Progenitor cell of endocrine pancreas (in vitro differentiated cells): ENCODE results near the gene WNK2. TPM values are rescaled to one million over a fixed set of nuclear protein-coding genes. Genes with fewer than 3 reads are reported as not detected.

Experiments
- DNase-seq: peaks from one replicate; pipeline ENCODE4 v3.0.0; 2021; ENCODE audit warnings: low spot score; ENCODE audit not compliant: unreplicated experiment
- H3K27ac Mint-ChIP-seq: 2 replicates; pipeline ENCODE4 v1.8.0; 2021; ENCODE audit warnings: mild to moderate bottlenecking, moderate library complexity, mixed read lengths
- H3K27me3 Mint-ChIP-seq: 2 replicates; pipeline ENCODE4 v1.8.0; 2021; ENCODE audit warnings: mixed read lengths
- H3K36me3 Mint-ChIP-seq: 2 replicates; pipeline ENCODE4 v1.8.0; 2022; ENCODE audit warnings: mixed read lengths; ENCODE audit not compliant: insufficient read depth
- H3K4me1 Mint-ChIP-seq: 2 replicates; pipeline ENCODE4 v1.8.0; 2021; ENCODE audit warnings: low read depth, mixed read lengths
- H3K4me3 Mint-ChIP-seq: 2 replicates; pipeline ENCODE4 v1.8.0; 2021; ENCODE audit warnings: low read depth, mild to moderate bottlenecking, moderate library complexity, mixed read lengths
- H3K9me3 Mint-ChIP-seq: 2 replicates; pipeline ENCODE4 v1.8.0; 2021; ENCODE audit warnings: low read depth, mixed read lengths
- CTCF ChIP-seq: fragments of 200-600 bp; sonication (generic); IDR thresholded peaks from one replicate; pipeline ENCODE4 v1.5.0; 2021; ENCODE audit warnings: antibody characterized with exemption, mild to moderate bottlenecking; ENCODE audit not compliant: unreplicated experiment
- total RNA-seq: library from RNA; stranded (reverse); gene quantifications from 2 replicates; pipeline ENCODE4 v1.2.1, GENCODE V29; 2021

Gene WNK2
- total RNA-seq, 1 donor from 2014 or later, result 345 TPM

DNA sequence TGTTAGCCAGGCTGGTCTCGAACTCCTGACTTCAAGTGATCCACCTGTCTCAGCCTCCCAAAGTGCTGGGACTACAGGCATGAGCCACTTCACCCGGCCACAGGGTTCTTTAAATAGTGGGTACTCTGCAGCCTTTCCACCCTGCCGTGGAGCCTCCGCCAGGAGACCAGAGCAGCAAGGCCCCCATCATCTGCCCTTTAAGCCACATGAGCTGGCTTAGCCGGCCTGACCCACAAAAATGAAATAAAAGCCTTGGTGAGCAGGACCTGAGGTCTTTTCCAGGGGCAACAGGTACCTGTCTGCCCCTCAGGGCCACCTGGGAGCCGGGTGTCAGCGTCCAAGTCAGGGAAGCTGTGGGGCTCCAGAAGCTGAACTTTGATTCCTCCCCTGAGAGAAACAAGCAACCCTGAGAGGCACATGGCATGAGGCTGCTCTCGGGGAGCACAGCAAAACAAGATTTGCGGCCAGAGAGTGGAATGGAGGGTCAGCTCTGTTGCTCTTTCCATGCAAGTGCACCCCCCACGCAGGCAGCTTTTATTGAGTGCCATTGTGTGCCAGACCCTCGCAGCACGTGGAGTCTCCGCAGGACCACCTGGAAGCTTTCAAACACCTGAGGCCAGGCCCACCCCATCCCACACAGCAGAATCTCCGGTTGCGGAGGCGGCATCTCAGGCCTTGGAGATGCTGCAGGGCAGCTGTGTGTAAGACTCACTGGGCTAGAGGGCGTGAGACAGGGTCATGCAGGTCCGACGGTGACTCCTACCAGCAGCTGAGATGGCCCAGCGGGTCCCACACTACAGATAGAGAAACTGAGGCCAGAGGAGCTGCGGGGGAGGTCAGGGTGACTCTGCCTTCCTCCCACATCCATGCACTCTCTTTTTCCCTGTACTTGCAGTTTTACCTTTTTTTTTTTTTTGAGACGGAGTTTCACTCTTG, 4.8 kb upstream of the WNK2 start:
- no peaks in the 10 kb centered on the region for H3K36me3 Mint-ChIP-seq
- H3K4me3 Mint-ChIP-seq, result no peak overlapping the region
- H3K27ac Mint-ChIP-seq, result no peak overlapping the region
- peaks cover 2% of the 10 kb centered on the region for H3K4me1 Mint-ChIP-seq
- no peaks in the 10 kb centered on the region for H3K9me3 Mint-ChIP-seq
- DNase-seq, result no peak
- no peak for TF ChIP-seq CTCF
- peaks cover 25% of the 10 kb centered on the region for H3K27me3 Mint-ChIP-seq

GRCh38 chr9:93180938-93181337, 3.0 kb upstream of the WNK2 start:
- no peak overlapping the region for H3K27ac Mint-ChIP-seq

GRCh38 chr9:93181672-93182435, 2.1 kb upstream of the WNK2 start:
- TF ChIP-seq CTCF, result no peak
- H3K9me3 Mint-ChIP-seq, result no peaks in the 10 kb centered on the region
- H3K4me1 Mint-ChIP-seq, result peaks cover 14% of the 10 kb centered on the region
- DNase-seq, result no peak
- no peaks in the 10 kb centered on the region for H3K36me3 Mint-ChIP-seq
- H3K27me3 Mint-ChIP-seq, result peaks cover 25% of the 10 kb centered on the region
- no peak overlapping the region for H3K4me3 Mint-ChIP-seq
- H3K27ac Mint-ChIP-seq, result no peak overlapping the region

More at GRCh38 chr9:93180938-93181337, 3.0 kb upstream of the WNK2 start:
- Mint-ChIP-seq H3K4me3 (no peak overlapping the region), H3K36me3 (no peaks in the 10 kb centered on the region), H3K27me3 (peaks cover 25% of the 10 kb centered on the region), H3K9me3 (no peaks in the 10 kb centered on the region), H3K4me1 (peaks cover 5% of the 10 kb centered on the region)
- TF ChIP-seq CTCF, result no peak
- no peak for DNase-seq

GRCh38 chr9:93182572-93182971, 1.4 kb upstream of the WNK2 start:
- H3K9me3 Mint-ChIP-seq, result no peaks in the 10 kb centered on the region
- H3K4me1 Mint-ChIP-seq, result peaks cover 21% of the 10 kb centered on the region
- peak overlapping the region; percentile 75 for H3K4me3 Mint-ChIP-seq
- H3K36me3 Mint-ChIP-seq, result peaks cover 2% of the 10 kb centered on the region
- no peak overlapping the region for H3K27ac Mint-ChIP-seq
- TF ChIP-seq CTCF, result no peak
- peaks cover 25% of the 10 kb centered on the region for H3K27me3 Mint-ChIP-seq
- no peak for DNase-seq

GRCh38 chr9:93183131-93183662, 742 bp upstream of the WNK2 start:
- no peak for TF ChIP-seq CTCF
- Mint-ChIP-seq H3K27me3 (peaks cover 25% of the 10 kb centered on the region), H3K4me3 (peak overlapping the region; percentile 75), H3K9me3 (no peaks in the 10 kb centered on the region), H3K27ac (peak overlapping the region; percentile 33), H3K36me3 (peaks cover 2% of the 10 kb centered on the region), H3K4me1 (peaks cover 28% of the 10 kb centered on the region)
- no peak for DNase-seq
